Hematopoietic multipotent progenitor cell (in vitro differentiated cells): ENCODE measurements around the gene ATP6V1C2. TPM values are rescaled to one million over a fixed set of nuclear protein-coding genes. Genes with fewer than 3 reads are reported as not detected.
A peak's percentile ranks its signal among the peaks of the same experiment; 100 is the strongest.

Experiments used
- DNase-seq, 3 donors: peaks; one replicate each; pipeline ENCODE4 v3.0.0-alpha.2; 2011 to 2015; ENCODE audit warnings: low read depth in 2 of 3, low spot score in 2 of 3
- small RNA-seq: library from RNA; depleted of rRNA; stranded (forward); fragments of <200 nt; gene quantifications from one replicate; pipeline ENCODE3, GENCODE V24; 2012
- total RNA-seq: library from RNA; depleted of rRNA; stranded (reverse); fragments of >200 nt; gene quantifications from one replicate; pipeline ENCODE4 v1.2.3, GENCODE V29; 2012

The ATP6V1C2 gene
- total RNA-seq, 1 donor = not detected

GRCh38 chr2:10831400-10831985 lies 110.1 kb downstream of the ATP6V1C2 start:
- no peak for DNase-seq

GRCh38 chr2:10832203-10832936 lies 110.9 kb downstream of the ATP6V1C2 start:
- DNase-seq = peak; percentile 69 to 89 (median 85)

GRCh38 chr2:10833021-10833420 lies 111.6 kb downstream of the ATP6V1C2 start:
- no peak for DNase-seq

GRCh38 chr2:10834068-10834655 lies 112.7 kb downstream of the ATP6V1C2 start:
- peak in 1 of 3 donors; percentile 38 for DNase-seq

Small RNA genes within 50 kb of the gene (small RNA-seq; reads per million reads assigned to genes)
- gene RNU7-138P = not detected
- not detected for gene RNU7-176P

Other genes starting within 250 kb of the ATP6V1C2 start
- gene NOL10, start 31.7 kb upstream of the ATP6V1C2 start, total RNA-seq = 17.0 TPM
- gene PDIA6, start 91.2 kb downstream of the ATP6V1C2 start, total RNA-seq = 60.1 TPM
- under 0.01 TPM for gene KCNF1, start 190.3 kb downstream of the ATP6V1C2 start, total RNA-seq